Eye (tissue), 1 donor: ENCODE data around the gene RNASEH2C.
"Not testable (repeated sequence)": the region's sequence is repeated elsewhere in the genome, so short reads cannot be mapped to it uniquely, and the experiment has no call there.

Source experiments
- DNase-seq: peaks from one replicate; pipeline ENCODE4 v3.0.0-alpha.2; 2015

Gene RNASEH2C

GRCh38 chr11:65720211-65720934, at the start of gene RNASEH2C:
TSS of gene RNASEH2C (minus strand) at chr11:65720798. CDS start at chr11:65720758, 40 bp downstream.
- DNase-seq, result peak; percentile 95

- not testable (repeated sequence) for DNase-seq
Observed at GRCh38 chr11:65767806-65768205, 47.2 kb upstream of the RNASEH2C start.

GRCh38 chr11:65767406-65767805, 46.8 kb upstream of the RNASEH2C start:
- no peak for DNase-seq

GRCh38 chr11:65766535-65766934, 45.9 kb upstream of the RNASEH2C start:
- no peak for DNase-seq

GRCh38 chr11:65764434-65764833, 43.8 kb upstream of the RNASEH2C start:
- no peak for DNase-seq

GRCh38 chr11:65762816-65763215, 42.2 kb upstream of the RNASEH2C start:
- not testable (repeated sequence) for DNase-seq

GRCh38 chr11:65762169-65762568, 41.6 kb upstream of the RNASEH2C start:
- DNase-seq, result not testable (repeated sequence)

- no peak for DNase-seq
Observed at GRCh38 chr11:65745049-65745448, 24.5 kb upstream of the RNASEH2C start.

GRCh38 chr11:65744699-65745042, 24.1 kb upstream of the RNASEH2C start:
- DNase-seq, result no peak

GRCh38 chr11:65744026-65744698, 23.6 kb upstream of the RNASEH2C start:
- peak; percentile 13 for DNase-seq

GRCh38 chr11:65743681-65744025, 23.1 kb upstream of the RNASEH2C start:
- no peak for DNase-seq

- DNase-seq, result no peak
Observed at GRCh38 chr11:65742353-65742752, 21.8 kb upstream of the RNASEH2C start.

- DNase-seq, result no peak
Observed at GRCh38 chr11:65741185-65741584, 20.6 kb upstream of the RNASEH2C start.

GRCh38 chr11:65739022-65739421, 18.4 kb upstream of the RNASEH2C start:
- no peak for DNase-seq

- no peak for DNase-seq
Observed at GRCh38 chr11:65736810-65737209, 16.2 kb upstream of the RNASEH2C start.

GRCh38 chr11:65735111-65735510, 14.5 kb upstream of the RNASEH2C start:
- not testable (repeated sequence) for DNase-seq

GRCh38 chr11:65730461-65730860, 9.9 kb upstream of the RNASEH2C start:
- DNase-seq, result no peak

- no peak for DNase-seq
Observed at GRCh38 chr11:65727865-65728264, 7.3 kb upstream of the RNASEH2C start.

- DNase-seq, result no peak
Observed at GRCh38 chr11:65726660-65727059, 6.1 kb upstream of the RNASEH2C start.

- no peak for DNase-seq
Observed at GRCh38 chr11:65722261-65722660, 1.7 kb upstream of the RNASEH2C start.

- no peak for DNase-seq
Observed at GRCh38 chr11:65719871-65720210, 757 bp downstream of the RNASEH2C start.

- DNase-seq, result no peak
Observed at GRCh38 chr11:65718964-65719492, 1.6 kb downstream of the RNASEH2C start.

- no peak for DNase-seq
Observed at GRCh38 chr11:65718531-65718930, 2.1 kb downstream of the RNASEH2C start.

- DNase-seq, result no peak
Observed at GRCh38 chr11:65717906-65718305, 2.7 kb downstream of the RNASEH2C start.
